HS-27A (cell line): ENCODE measurements around the gene TUBGCP2.
"Not testable (repeated sequence)": the region's sequence is repeated elsewhere in the genome, so short reads cannot be mapped to it uniquely, and the experiment has no call there.

Source experiments
- DNase-seq: peaks from one replicate; pipeline ENCODE4 v3.0.0-alpha.2; 2012; ENCODE audit warnings: low read depth, missing footprints

TUBGCP2 gene

GRCh38 chr10:133325440-133326222 is 17.0 kb upstream of the TUBGCP2 start:
- no peak for DNase-seq

GRCh38 chr10:133324857-133325260 is 16.2 kb upstream of the TUBGCP2 start:
- no peak for DNase-seq

GRCh38 chr10:133324198-133324792 is 15.6 kb upstream of the TUBGCP2 start:
- DNase-seq, result no peak

GRCh38 chr10:133322064-133322709 is 13.5 kb upstream of the TUBGCP2 start:
- DNase-seq, result not testable (repeated sequence)

- not testable (repeated sequence) for DNase-seq
Observed at GRCh38 chr10:133320852-133321422, 12.3 kb upstream of the TUBGCP2 start.

- no peak for DNase-seq
Observed at GRCh38 chr10:133318494-133319127, 9.9 kb upstream of the TUBGCP2 start.

GRCh38 chr10:133316732-133317131 is 8.1 kb upstream of the TUBGCP2 start:
- no peak for DNase-seq

- no peak for DNase-seq
Observed at GRCh38 chr10:133316266-133316665, 7.6 kb upstream of the TUBGCP2 start.

- DNase-seq, result no peak
Observed at GRCh38 chr10:133315847-133316246, 7.2 kb upstream of the TUBGCP2 start.

GRCh38 chr10:133314911-133315310 is 6.2 kb upstream of the TUBGCP2 start:
- DNase-seq, result no peak

GRCh38 chr10:133313192-133313591 is 4.5 kb upstream of the TUBGCP2 start:
- no peak for DNase-seq

GRCh38 chr10:133312769-133313145 is 4.1 kb upstream of the TUBGCP2 start:
- DNase-seq, result no peak

GRCh38 chr10:133312016-133312768 is 3.5 kb upstream of the TUBGCP2 start:
- no peak for DNase-seq

- DNase-seq, result no peak
Observed at GRCh38 chr10:133311570-133311969, 2.9 kb upstream of the TUBGCP2 start.

- DNase-seq, result no peak
Observed at GRCh38 chr10:133310789-133311188, 2.1 kb upstream of the TUBGCP2 start.

GRCh38 chr10:133310399-133310755 is 1.7 kb upstream of the TUBGCP2 start:
- no peak for DNase-seq

GRCh38 chr10:133309720-133310398 is 1.2 kb upstream of the TUBGCP2 start:
- no peak for DNase-seq

- no peak for DNase-seq
Observed at GRCh38 chr10:133309100-133309719, 538 bp upstream of the TUBGCP2 start.

- no peak for DNase-seq
Observed at GRCh38 chr10:133307776-133308420, 774 bp downstream of the TUBGCP2 start.

GRCh38 chr10:133306941-133307379 is 1.7 kb downstream of the TUBGCP2 start:
- no peak for DNase-seq
